ENCODE results near the gene PLPP1. TPM values are rescaled to one million over a fixed set of nuclear protein-coding genes. Genes with fewer than 3 reads are reported as not detected.

Gene PLPP1
- total RNA-seq: 11.2 and 69.7 TPM in 2 replicates

GRCh38 chr5:55534436-55535198, at the start of gene PLPP1:
Gene PLPP1 (minus strand): TSS chr5:55534964. CDS start chr5:55534629, 335 bp downstream.

Other genes starting within 250 kb of the PLPP1 start
- gene DHX29, start 227.3 kb downstream of the PLPP1 start, total RNA-seq: 26.3 and 30.7 TPM in 2 replicates
- 114 TPM in 2 replicates for gene MTREX, start 227.0 kb downstream of the PLPP1 start, total RNA-seq
- gene SLC38A9, start 177.4 kb upstream of the PLPP1 start, total RNA-seq: 25.8 and 33.9 TPM in 2 replicates
- not detected in 2 replicates for gene DDX4, start 203.1 kb upstream of the PLPP1 start, total RNA-seq